NCI-H2107 treated with DMSO at 0.1 percent for 48 hours (cell line): ENCODE data around the gene FPR3.
"Not testable (repeated sequence)": the region's sequence is repeated elsewhere in the genome, so short reads cannot be mapped to it uniquely, and the experiment has no call there.

Experiments
- DNase-seq: peaks from one replicate; lab custom pipeline; 2025; ENCODE audit not compliant: unreplicated experiment; lab: John Stamatoyannopoulos, UW

Gene FPR3

DNA sequence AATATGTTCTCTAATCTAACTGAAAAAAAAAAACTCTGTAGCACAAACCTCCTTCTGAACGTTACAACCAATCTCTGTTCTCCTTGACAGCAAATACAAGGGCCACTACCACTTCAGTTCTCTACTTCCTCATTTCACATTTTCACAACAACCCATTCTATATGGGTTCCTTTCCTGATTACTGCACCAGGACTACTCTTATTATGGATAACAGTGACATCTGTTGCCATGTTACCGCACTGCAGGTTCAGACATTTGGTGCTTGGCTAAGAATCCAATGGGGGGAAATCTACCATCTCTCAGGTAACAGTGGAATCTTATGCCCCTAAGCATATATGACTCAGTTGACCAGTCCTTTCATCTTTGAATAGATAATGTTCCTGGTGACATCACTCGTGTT is 11.6 kb upstream of the FPR3 start:
- peak; percentile 2 for DNase-seq

DNA sequence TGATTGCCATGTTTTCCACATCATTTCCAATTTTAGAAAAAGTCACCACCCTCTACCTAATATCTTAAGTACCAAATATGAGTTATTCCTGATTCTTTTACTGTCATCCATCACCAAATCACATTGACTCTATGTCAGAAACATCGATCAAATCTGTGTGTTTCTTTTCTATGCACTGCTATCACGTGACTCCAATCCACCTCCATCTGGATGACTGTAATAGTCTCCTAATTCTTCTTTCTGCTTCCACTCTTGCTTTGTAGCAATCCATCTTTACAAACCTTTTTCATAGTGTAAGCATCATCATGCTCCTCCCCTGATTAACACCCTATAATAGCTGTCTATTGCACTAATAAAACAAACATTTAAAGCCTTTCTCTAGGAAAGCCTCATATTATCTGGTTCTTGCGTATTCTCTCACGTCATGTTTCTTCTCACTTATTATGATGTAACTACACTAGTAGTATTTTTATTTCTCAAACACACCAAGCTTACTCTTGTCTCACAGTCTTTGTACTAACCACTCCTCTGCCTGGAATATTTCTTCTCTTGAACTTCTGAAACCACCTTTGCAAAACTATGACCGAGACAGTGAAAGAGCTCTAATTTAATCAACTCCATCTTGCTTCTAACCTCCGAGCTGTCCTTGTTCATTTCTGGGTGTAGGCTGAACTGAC is 10.7 kb upstream of the FPR3 start:
- DNase-seq, result no peak

DNA sequence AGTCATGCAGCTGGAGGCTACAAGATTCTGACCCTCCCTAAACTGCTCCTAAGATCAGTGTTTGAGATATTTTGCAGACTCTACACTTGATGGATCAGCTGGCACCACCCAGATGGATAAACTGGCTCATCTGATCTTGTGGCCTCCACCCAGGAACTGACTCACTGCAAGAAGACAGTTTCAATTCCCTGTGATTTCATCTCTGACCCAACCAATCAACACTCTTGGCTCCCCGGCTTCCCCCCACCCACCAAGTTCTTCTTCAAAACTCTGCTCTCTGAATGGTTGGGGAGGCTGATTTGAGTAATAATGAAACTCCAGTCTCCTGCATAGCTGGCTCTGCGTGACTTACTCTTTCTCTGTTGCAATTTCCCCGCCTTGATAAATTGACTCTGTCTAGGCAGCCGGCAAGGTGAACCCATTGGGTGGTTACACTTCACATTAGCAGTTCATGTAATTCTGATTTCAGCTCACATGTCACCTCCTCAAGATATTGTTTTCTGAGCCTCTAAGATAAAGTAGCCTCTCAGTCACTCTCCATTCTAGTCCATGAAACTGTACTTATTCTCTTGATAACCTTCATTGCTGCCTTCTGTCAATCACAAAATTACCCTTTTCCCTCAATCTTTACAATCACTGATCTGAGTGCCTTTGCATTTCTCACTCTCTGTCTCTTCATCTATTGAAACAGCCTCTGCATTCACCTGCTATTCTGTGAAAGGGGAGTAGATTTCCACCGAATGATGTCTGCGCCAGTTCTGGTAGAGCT is 9.9 kb upstream of the FPR3 start:
- no peak for DNase-seq

DNA sequence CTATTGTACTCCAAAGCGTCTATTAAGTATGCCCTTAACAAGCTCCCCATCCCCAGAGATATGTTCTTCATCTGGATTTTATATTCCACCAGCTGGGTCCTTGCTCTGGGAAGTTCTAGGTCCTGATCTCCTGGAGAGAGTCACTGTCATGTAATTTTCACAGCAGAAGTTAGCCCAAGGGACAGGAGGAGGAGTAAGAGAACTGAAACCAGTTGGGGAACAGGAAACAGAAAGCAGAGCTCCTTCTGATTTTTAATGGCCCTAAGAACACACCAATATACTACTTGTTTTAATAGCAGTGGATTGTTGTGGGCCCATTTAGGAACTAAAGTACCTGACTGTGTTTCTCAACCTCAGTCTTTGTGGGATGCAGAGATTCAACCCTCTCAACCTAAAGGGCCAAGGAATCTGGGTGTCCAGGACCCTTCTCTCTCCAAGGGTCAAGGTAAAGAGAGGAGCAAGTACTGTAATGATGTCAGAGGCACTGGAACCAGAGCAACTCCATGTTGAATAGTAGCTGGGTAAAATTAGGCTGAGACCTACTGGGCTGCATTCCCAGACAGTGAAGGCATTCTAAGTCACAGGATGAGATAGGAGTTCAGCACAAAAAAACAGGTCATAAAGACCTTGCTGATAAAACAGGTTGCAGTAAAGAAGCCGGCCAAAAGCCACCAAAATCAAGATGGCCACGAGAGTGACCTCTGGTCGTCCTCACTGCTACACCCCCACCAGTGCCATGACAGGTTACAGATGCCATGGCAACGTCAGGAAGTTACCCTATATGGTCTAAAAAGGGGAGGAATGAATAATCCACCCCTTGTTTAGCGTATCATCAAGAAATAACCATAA is 8.1 kb upstream of the FPR3 start:
- no peak for DNase-seq

DNA sequence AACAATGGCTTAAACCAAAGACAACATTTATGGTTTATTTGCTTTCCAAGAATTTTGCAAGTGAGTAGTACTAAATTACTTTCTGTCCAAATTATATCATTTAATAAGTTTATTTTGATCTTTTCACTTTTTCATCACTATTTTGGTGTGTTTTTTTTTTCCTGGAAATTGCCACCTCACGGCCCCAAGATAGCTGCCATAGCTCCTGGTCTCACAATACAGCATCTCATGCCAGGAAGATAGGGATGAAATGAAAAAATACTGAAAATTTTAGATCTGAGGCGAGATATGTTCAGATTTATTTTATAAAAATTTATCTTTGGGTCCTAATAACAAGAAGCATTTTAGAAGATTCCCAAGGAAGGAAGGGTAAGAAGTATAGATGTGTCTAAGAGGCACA is 6.9 kb upstream of the FPR3 start:
- DNase-seq, result no peak

DNA sequence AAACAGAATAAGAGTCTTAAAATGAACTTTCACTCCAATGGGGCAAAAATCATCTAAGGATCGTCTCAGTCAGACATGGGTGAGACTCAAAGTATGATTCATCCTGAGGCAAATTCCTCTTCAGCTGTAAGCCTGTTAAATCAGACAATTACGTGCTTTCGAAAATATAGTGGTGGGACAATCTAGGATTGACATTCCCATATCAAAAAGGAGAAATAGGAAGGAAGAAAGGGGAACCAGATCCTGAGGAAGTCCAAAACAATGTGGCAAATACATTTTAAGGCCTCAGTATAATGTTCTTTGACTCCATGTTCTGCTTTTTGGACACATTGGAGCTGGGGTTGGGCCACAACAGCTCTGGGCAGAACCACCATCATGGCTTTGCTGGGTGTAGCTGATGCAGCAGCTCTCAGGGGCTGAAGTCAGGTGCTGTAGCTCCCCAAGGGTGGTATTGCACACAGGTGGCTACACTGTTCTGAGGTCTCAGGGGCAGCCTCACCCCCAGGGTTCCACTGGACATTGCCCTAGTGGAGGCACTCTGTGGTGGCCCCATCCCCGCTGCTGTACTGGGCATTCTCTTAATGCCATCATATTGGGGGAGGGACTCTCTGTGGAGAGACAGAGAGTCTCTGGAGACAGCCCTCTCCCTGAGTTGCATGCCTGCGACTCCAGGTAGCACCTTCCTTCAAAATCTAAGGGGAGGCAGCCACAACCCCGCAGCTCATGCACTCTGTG is 5.7 kb upstream of the FPR3 start:
- no peak for DNase-seq

DNA sequence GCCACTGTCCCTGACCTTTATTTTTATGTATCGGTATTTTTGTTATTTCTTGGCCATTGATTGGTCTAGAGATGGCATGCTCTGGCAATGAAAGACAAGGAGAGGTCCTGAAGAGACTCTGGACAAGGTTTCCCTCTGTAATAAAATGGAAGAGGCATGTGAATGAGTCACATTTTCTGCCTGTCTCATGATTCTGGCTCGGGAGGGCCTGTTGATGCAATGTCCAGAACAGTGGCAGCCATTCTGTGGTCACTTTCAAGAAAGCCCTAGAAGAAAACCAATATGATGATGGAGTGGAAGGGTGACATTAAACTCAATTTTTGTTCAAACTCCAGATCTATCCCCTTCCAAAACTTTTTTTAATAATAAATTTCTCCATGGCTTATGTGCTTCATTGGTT is 2.0 kb upstream of the FPR3 start:
- no peak for DNase-seq

DNA sequence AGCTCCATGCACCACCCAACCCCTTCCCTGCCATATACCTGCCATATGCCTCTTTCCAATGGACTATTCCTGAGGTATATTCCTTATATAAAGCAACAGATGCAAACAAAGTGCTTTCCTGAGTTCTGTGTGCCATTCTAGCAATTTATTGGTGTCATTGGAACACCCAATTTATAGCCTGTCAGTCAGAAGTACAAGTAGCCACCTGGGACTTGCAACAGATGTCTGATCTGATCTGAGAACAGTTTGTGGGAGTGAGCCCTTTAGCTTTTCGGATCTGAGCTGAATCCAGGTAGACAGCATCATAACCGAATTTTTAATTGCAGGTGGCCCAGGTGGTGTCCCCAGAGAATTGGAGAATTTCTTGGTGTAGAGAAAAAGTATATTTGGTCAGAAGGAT is 963 bp upstream of the FPR3 start:
- DNase-seq, result no peak

DNA sequence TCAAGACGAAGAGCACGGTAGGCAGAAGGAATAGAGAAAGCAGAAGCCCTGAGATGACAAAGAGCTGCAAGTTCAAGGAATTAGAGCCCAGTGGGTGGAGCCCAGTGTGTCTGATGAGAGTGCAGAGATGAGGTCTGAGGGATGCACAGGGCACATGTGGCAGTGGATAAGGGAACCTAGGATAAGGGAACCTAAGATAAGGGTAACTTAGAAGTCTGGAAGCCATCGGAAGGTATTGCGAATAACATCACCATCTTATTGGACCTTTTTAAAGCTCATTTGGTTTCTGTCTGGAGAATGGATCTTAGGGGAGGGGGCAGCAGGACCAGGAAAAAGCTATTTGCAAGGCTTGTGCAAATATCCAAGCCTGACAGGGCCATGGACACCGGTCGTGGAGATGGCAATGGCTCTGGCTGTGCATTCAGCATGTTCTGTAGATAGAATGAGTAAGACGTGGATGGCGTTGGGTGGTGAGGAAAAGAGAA is 1.3 kb downstream of the FPR3 start:
- DNase-seq, result no peak

DNA sequence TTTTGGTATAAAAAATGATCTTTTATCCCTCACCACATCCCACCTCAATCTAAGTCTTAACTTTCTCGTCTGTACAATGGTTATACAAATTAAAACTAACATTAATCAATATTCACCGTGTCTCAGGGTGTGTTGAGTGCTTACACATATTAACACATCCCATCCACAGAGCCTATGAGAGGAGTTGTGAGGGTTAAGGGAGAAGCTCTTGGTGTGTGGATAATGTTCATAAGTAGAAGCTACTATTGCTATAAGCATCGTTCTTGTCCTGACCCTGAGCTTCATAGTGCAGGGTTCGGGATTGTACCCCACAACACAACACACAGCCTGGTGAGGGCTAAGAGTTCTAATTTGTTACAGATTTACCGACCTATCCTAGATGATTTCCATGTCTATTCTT is 2.5 kb downstream of the FPR3 start:
- no peak for DNase-seq

DNA sequence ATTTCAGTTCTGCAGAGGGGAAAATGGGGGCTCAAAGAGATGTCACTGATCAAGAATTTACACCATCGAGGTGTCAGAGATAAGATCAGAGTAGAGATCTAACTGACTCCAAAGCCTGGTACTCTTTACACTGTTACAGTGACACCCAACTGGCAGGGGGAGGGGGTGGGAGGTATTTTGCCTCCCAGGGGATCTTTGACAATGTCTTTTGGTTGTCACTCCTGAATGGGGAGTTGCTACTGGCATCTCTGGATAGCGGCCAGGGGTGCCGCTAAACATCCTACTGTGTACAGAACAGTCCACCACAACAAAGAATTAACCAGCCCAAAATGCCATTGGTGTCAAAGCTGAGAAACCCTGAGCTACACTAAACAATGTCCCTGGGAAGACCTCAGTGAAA is 3.1 kb downstream of the FPR3 start:
- DNase-seq, result no peak

DNA sequence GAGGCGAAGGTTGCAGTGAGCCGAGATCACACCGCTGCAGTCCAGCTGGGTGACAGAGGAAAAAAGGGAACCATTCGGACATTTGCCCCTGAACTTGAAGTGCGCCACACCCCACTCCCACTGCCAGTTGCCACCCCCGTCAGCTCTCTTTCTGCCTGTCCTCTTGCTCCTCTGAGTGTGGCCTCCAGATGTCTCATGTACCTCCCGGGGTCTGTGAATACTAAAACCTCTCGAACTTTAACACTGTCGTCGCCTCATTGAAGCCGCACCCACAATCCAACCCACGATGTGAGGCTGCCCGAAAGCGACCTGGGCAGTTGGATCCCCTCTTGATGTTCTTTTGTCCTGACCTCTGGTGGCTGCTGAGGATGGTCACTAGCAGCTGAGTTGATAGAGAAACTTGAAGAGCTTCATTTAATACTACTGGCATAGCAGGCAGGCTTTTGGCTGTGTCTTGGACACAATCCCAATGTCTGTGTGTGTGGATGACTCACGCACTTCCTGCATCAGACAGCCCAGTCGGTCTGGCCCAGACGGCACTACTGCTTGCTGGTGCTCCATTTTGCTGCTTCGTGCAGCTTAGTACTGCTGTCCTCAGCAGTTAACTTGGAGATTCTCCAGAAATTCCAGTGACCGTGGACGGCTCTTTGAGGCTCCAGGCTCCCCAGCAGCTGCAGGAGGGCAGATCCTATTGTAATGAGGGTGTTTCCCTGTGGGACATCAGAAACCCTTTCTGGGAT is 4.2 kb downstream of the FPR3 start:
- DNase-seq, result no peak

DNA sequence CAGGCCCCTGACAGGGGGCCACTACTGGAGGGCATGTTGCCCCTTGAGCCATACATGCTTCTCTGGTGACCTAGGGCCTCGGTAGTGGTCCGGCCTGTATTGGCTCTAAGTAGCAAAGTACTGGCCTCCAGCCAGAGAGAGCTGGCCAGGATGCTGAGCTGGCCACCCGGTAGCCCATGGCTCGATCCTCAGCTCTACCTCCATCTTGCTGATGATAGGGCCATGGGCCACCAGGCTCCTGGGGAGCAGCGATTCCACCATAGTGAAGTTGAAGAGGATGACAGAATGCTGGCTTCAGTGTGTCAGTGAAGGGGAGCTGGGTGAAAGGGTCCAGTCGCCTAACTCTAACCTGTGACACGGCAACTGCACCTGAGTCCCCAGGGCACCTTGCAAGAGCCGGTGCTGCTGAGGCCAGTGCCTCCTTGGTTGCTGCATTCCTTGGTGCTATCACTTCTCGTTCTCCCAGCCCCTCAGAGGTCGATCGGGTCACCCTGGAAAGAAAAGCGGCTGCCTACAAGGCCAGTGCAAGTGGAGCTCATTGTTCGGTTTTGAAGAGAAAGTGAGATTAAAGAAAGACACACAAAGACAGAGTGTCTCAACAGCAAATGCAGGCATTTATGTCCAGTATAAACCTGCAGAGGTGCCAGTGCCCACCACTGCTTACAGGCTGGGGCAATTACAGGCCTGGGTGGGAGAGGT is 5.0 kb downstream of the FPR3 start:
- no peak for DNase-seq

DNA sequence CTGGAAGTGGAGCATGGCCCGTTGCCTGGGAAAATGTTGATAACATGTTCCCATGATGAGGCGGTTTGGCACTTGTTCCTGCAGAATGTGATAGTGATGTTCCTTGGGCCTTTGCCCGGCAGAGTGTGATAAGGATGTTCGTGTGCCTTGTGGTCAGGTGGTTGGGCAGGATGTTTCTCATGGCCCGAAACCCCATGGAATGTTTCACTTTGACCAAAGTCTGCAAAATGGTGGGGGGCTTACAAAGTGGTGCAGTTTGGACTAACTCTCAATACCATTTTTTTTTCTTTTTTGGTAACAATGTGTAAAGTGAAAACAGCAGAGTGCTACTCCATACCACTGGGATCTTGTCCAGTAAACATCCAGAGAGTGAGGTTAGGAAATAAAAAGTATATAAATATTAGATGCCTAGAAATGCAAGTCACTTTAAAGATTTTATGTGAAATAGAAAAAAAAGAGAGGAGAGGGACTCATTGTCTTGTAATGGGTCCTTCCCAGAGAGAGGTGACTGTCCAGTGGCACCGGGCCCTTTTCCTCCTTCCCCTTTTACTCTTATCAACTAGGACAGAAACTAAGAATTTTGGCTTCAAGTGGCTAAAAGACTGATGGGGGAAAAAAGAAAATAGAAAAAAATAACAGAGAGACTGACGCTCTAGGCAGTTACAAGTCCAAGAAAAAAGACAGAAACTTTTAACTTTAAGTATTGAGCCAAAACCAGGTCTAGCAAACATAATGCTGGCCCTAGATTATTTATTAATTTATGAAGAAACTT is 5.7 kb downstream of the FPR3 start:
- no peak for DNase-seq

DNA sequence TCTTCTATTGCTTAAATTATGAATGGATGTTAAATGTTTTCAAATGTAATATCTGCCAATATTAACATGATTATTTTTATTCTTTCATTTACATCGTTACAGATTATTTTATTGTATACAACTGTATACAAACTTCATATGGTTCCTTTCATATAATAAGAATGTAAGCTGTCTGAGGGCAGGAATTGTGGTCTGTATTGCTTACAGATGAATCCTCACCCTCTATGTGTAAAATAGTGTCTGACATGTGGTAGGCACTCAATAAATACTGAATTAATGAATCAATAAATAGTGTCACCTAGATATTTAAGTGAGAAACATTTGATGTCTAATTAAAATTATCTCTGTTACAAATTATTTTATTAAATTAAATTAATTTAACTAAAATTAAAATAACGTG is 7.8 kb downstream of the FPR3 start:
- DNase-seq, result no peak

DNA sequence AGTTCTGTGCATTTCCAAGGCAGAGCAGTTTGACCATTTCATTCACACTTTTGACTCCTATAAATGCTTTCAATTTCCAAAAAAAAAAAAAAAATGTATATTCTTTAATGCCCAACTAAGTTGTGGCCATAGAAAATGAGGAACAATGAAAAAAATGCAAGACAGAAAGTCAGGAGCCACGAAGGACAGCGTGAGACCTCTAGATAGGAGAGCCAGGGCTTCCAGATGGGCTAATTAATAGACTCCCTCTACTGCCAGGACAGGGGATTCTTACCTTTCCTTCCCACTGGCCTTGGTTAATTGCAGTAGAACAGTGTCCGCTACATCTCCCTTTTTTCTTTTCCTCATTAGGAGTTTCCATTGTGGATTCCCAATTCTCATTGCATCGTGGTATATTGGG is 8.6 kb downstream of the FPR3 start:
- no peak for DNase-seq

DNA sequence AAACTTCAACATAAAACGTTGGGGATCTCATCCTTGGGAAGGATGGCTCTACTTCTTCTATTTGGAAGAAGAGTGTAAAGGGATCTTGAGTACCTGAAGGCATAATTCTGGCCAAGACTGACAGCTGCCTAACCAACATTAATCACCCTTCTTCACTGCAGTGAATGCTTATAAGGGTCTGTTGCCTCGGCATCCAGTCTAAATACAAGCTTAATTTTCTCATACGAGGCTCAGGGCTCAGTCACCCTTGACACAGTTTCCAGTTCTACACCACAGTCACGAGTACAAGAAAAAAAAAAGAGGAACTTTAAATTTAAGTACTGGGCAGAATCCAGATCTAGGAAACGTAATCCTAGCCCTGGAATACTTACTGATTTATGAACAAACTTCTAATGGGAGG is 9.0 kb downstream of the FPR3 start:
- no peak for DNase-seq

DNA sequence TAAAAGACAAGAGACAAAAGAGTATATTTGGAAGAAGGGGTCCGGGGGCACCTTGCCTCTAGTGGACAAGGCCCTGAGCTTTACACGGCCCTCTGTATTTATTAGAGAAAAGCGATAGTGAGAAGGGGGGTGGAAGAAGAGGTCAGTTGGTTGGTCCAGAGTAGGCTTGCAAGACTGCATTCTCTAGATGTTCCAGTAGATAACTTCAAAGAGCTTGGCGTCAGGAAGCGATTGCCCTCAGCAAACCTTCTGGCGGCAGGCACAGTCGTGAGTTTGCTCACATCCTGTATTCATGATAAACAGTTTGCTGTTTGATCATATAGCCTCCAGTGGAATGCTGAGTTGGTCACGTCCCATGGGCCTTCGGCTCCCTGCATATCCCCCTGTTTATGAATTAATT is 9.8 kb downstream of the FPR3 start:
- DNase-seq, result not testable (repeated sequence)

DNA sequence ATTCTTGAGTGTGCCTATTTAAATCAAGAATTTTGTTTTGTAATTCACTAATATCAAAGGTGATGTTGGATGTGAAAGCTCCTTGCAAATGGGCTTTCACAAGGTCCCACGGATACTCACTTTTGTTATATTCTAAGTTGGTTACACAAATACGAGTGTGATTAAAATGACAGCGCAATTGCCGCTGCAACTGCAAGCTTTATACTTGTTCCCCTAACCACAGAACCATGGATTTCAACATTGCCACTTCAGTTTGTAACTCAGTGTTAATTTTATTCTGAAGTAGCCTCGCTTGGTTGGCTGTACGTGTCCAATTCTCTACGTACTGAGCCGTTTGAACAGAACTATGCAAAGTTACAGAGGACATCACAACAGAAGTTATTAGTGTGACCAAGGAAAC is 10.4 kb downstream of the FPR3 start:
- DNase-seq, result not testable (repeated sequence)
